H1 (cell line): Measurements from ENCODE around the gene POPDC2. TPM values are rescaled to one million over a fixed set of nuclear protein-coding genes. Genes with fewer than 3 reads are reported as not detected.

Experiments used
- CTCF ChIA-PET: fragments of 300-600 bp; sonication (Branson Sonifier 250); formaldehyde crosslinking; loops from one replicate; lab custom pipeline; 2021; ENCODE audit not compliant: partially characterized antibody; lab: Charles Lee
- POLR2A ChIA-PET: fragments of 300-600 bp; sonication (Branson Sonifier 250); formaldehyde crosslinking; loops from one replicate; lab custom pipeline; 2021; ENCODE audit warnings: inconsistent platforms; ENCODE audit not compliant: partially characterized antibody; lab: Charles Lee
- DNase-seq, 2 experiments: peaks; one replicate each; pipeline versions ENCODE4 v3.0.0 to v3.0.0-alpha.2; 2010 to 2022; ENCODE audit warnings: low spot score in 2 of 2, low read depth in 1 of 2, mixed read lengths in 1 of 2
- FAIRE-seq: peaks from 2 replicates; lab custom pipeline; 2011; peaks lifted over from hg19 to GRCh38; lab: Jason Lieb, UNC
- H2AFZ ChIP-seq: 2 replicates; pipeline ENCODE4 v1.8.1; 2012; ENCODE audit warnings: low read length, inconsistent platforms
- H2AK5ac ChIP-seq: 2 replicates; pipeline ENCODE4 v1.6.1; 2013; ENCODE audit warnings: low read depth, low read length
- H2BK120ac ChIP-seq: replicated peaks from 2 replicates; pipeline ENCODE3; 2013; ENCODE audit warnings: low read depth, low read length, inconsistent platforms
- H2BK12ac ChIP-seq: 2 replicates; pipeline ENCODE4 v1.6.1; 2013; ENCODE audit warnings: low read depth, low read length
- H2BK15ac ChIP-seq: 2 replicates; pipeline ENCODE4 v1.6.1; 2013; ENCODE audit warnings: low read length
- H2BK20ac ChIP-seq: 2 replicates; pipeline ENCODE4 v1.6.1; 2013; ENCODE audit warnings: low read length
- H2BK5ac ChIP-seq: 2 replicates; pipeline ENCODE4 v1.6.1; 2013; ENCODE audit warnings: low read depth, low read length
- H3K14ac ChIP-seq: 2 replicates; pipeline ENCODE4 v1.6.1; 2013; ENCODE audit warnings: inconsistent platforms; ENCODE audit not compliant: insufficient read length
- H3K18ac ChIP-seq: 2 replicates; pipeline ENCODE4 v1.6.1; 2013; ENCODE audit warnings: low read length; ENCODE audit errors: extremely low read depth
- H3K23ac ChIP-seq: 2 replicates; pipeline ENCODE4 v1.6.1; 2013; ENCODE audit warnings: inconsistent platforms; ENCODE audit not compliant: insufficient read length
- H3K23me2 ChIP-seq: 2 replicates; pipeline ENCODE4 v1.6.1; 2013; ENCODE audit warnings: low read depth, low read length
- H3K27ac ChIP-seq: 2 replicates; pipeline ENCODE4 v1.6.1; 2011; ENCODE audit warnings: low read depth, low read length, inconsistent platforms
- H3K27me3 ChIP-seq, 4 experiments: replicated peaks in 1 of 4; 1 replicate in 1 of 4; 2 replicates in 3 of 4; pipeline versions ENCODE4 v1.6.1 to v1.8.1; 2011 to 2013; ENCODE audit warnings: low read length in 3 of 4, mild to moderate bottlenecking in 3 of 4, inconsistent platforms in 2 of 4, mixed read lengths in 2 of 4, moderate library complexity in 1 of 4; ENCODE audit not compliant: control insufficient read depth in 3 of 4, insufficient read depth in 3 of 4; ENCODE audit errors: extremely low read depth in 1 of 4
- H3K36me3 ChIP-seq, 4 experiments: 2 replicates each; pipeline versions ENCODE4 v1.6.1 to v1.8.1; 2011 to 2013; ENCODE audit warnings: mild to moderate bottlenecking in 4 of 4, low read length in 3 of 4, moderate library complexity in 2 of 4, control low read depth in 1 of 4, inconsistent platforms in 1 of 4; ENCODE audit not compliant: insufficient read depth in 4 of 4, control insufficient read depth in 2 of 4
- H3K4ac ChIP-seq: replicated peaks from 2 replicates; pipeline ENCODE3; 2013; ENCODE audit warnings: low read length, low read depth, mixed read lengths, inconsistent platforms; ENCODE audit not compliant: insufficient read length
- H3K4me1 ChIP-seq, 4 experiments: replicated peaks in 1 of 4; 1 replicate in 1 of 4; 2 replicates in 3 of 4; pipeline versions ENCODE4 v1.6.1 to v1.8.1; 2011 to 2013; ENCODE audit warnings: low read length in 3 of 4, inconsistent platforms in 2 of 4, mixed read lengths in 1 of 4; ENCODE audit not compliant: insufficient read depth in 4 of 4, control insufficient read depth in 3 of 4
- H3K4me2 ChIP-seq, 2 experiments: 2 replicates each; pipeline versions ENCODE4 v1.6.1 to v1.8.1; 2011 to 2013; ENCODE audit warnings: low read depth in 2 of 2, low read length in 2 of 2, control low read depth in 1 of 2, inconsistent platforms in 1 of 2, mild to moderate bottlenecking in 1 of 2; ENCODE audit not compliant: insufficient read depth in 1 of 2
- H3K4me3 ChIP-seq, 4 experiments: fragments of 200-600, 300-600 bp in 1 of 4; sonication (generic), shearing (Covaris generic), sonication (Bioruptor Twin) in 1 of 4; 2 replicates each; pipeline versions ENCODE4 v1.5.1 to v1.8.1; 2011 to 2016; ENCODE audit warnings: low read length in 4 of 4, low read depth in 3 of 4, control low read depth in 2 of 4, inconsistent platforms in 2 of 4, mild to moderate bottlenecking in 2 of 4, mixed read lengths in 1 of 4, moderate library complexity in 1 of 4; ENCODE audit not compliant: insufficient read depth in 2 of 4; ENCODE audit errors: extremely low read depth in 1 of 4
- H3K56ac ChIP-seq: replicated peaks from 2 replicates; pipeline ENCODE3; 2013; ENCODE audit warnings: low read depth, mild to moderate bottlenecking, mixed read lengths, low read length, inconsistent platforms; ENCODE audit not compliant: insufficient read length
- H3K79me1 ChIP-seq: 2 replicates; pipeline ENCODE4 v1.6.1; 2013; ENCODE audit warnings: low read depth, low read length, control low read depth
- H3K79me2 ChIP-seq, 2 experiments: 2 replicates each; pipeline versions ENCODE4 v1.6.1 to v1.8.1; 2012 to 2013; ENCODE audit warnings: low read length in 2 of 2, mild to moderate bottlenecking in 2 of 2, inconsistent platforms in 1 of 2; ENCODE audit not compliant: insufficient read depth in 2 of 2, control insufficient read depth in 1 of 2
- H3K9ac ChIP-seq, 4 experiments: replicated peaks in 1 of 4; 1 replicate in 1 of 4; 2 replicates in 3 of 4; pipeline versions ENCODE4 v1.6.1 to v1.8.1; 2011 to 2013; ENCODE audit warnings: low read depth in 3 of 4, low read length in 3 of 4, control low read depth in 2 of 4, mild to moderate bottlenecking in 2 of 4, moderate library complexity in 2 of 4, inconsistent platforms in 1 of 4; ENCODE audit errors: extremely low read depth in 1 of 4
- H3K9me3 ChIP-seq, 2 experiments: 2 replicates each; pipeline versions ENCODE4 v1.6.1 to v1.8.1; 2012 to 2013; ENCODE audit warnings: mild to moderate bottlenecking in 2 of 2, moderate library complexity in 2 of 2, control low read depth in 1 of 2, inconsistent platforms in 1 of 2, low read depth in 1 of 2, low read length in 1 of 2, mixed read lengths in 1 of 2; ENCODE audit not compliant: insufficient read depth in 2 of 2
- H4K20me1 ChIP-seq, 2 experiments: replicated peaks in 1 of 2; 2 replicates each; pipeline versions ENCODE3 to v1.8.1; 2011 to 2013; ENCODE audit warnings: inconsistent platforms in 2 of 2, low read length in 2 of 2, mild to moderate bottlenecking in 1 of 2; ENCODE audit not compliant: insufficient read depth in 2 of 2, control insufficient read depth in 1 of 2
- H4K5ac ChIP-seq: 2 replicates; pipeline ENCODE4 v1.6.1; 2013; ENCODE audit warnings: low read length, low read depth, mixed read lengths, inconsistent platforms; ENCODE audit not compliant: insufficient read length
- H4K8ac ChIP-seq: 2 replicates; pipeline ENCODE4 v1.8.0; 2013; ENCODE audit warnings: mild to moderate bottlenecking, moderate library complexity, low read length, inconsistent platforms; ENCODE audit not compliant: insufficient read depth; ENCODE audit errors: extremely low read depth
- H4K91ac ChIP-seq: replicated peaks from 2 replicates; pipeline ENCODE3; 2013; ENCODE audit warnings: low read length, mixed read lengths, inconsistent platforms; ENCODE audit not compliant: insufficient read length
- ASH2L ChIP-seq: fragments of 200-600, 300-600 bp; sonication (generic); IDR thresholded peaks from one replicate; pipeline ENCODE4 v1.7.1; 2017; ENCODE audit warnings: low read length
- EGR1 ChIP-seq: IDR thresholded peaks from 2 replicates; pipeline ENCODE4 v1.6.1; 2011; ENCODE audit warnings: low read depth, low read length, borderline replicate concordance
- EP300 ChIP-seq, 2 experiments: IDR thresholded peaks; 1 replicate in 1 of 2; 2 replicates in 1 of 2; pipeline ENCODE4 v1.6.1; 2011 to 2012; ENCODE audit warnings: low read depth in 2 of 2, low read length in 2 of 2, mild to moderate bottlenecking in 2 of 2, borderline replicate concordance in 1 of 2, inconsistent platforms in 1 of 2, moderate library complexity in 1 of 2
- EZH2 ChIP-seq: fragments of 200-600 bp; sonication (generic); IDR thresholded peaks from 2 replicates; pipeline ENCODE4 v1.7.1; 2012; ENCODE audit warnings: low read depth, mild to moderate bottlenecking, moderate library complexity, low read length, inconsistent platforms; ENCODE audit not compliant: severe bottlenecking
- FOSL1 ChIP-seq: IDR thresholded peaks from 2 replicates; pipeline ENCODE4 v1.6.1; 2011; ENCODE audit warnings: mild to moderate bottlenecking, low read depth, low read length, moderate library complexity; ENCODE audit not compliant: insufficient read depth
- GTF2F1 ChIP-seq: IDR thresholded peaks from 2 replicates; pipeline ENCODE4 v1.6.1; 2012; ENCODE audit warnings: low read depth, low read length, improper control_type of control experiment, borderline replicate concordance
- POLR2A ChIP-seq, 2 experiments: IDR thresholded peaks; 1 replicate in 1 of 2; 2 replicates in 1 of 2; pipeline ENCODE4 v1.6.1; 2011; ENCODE audit warnings: low read depth in 2 of 2, low read length in 2 of 2, mild to moderate bottlenecking in 2 of 2; ENCODE audit errors: control extremely low read depth in 1 of 2
- RNF2 ChIP-seq: fragments of 200-900, 300-1000 bp; sonication (generic); IDR thresholded peaks from 2 replicates; pipeline ENCODE4 v1.7.1; 2016; ENCODE audit warnings: borderline replicate concordance, low read depth, mild to moderate bottlenecking, antibody characterized with exemption, low read length; ENCODE audit not compliant: poor library complexity, severe bottlenecking; ENCODE audit errors: missing control alignments
- TEAD4 ChIP-seq: IDR thresholded peaks from 2 replicates; pipeline ENCODE4 v1.6.1; 2012; ENCODE audit warnings: low read depth, low read length, inconsistent platforms, mixed read lengths
- whole genome bisulfite sequencing, 2 experiments: shearing (Covaris generic) in 1 of 2; methylation state at CpG; one replicate each; pipeline versions ENCODE4 v1.1.6 to v1.1.7; 2013 to 2015; ENCODE audit warnings: low lambda C conversion rate in 2 of 2, mixed read lengths in 2 of 2, inconsistent platforms in 1 of 2, low coverage in 1 of 2, missing lambda C conversion rate in 1 of 2; ENCODE audit not compliant: insufficient replicate concordance in 2 of 2, insufficient coverage in 1 of 2, insufficient read length in 1 of 2; ENCODE audit errors: extremely low coverage in 1 of 2, missing lambda C conversion rate in 1 of 2; 5-methylcytosine and 5-hydroxymethylcytosine counted together
- polyA plus RNA-seq, 7 experiments: library from polyadenylated mRNA; depleted of rRNA in 3 of 7; stranded (reverse) in 5 of 7; unstranded in 2 of 7; fragments of >200 nt in 5 of 7; fragments of 200-250 nt in 2 of 7; gene quantifications; 1 replicate in 5 of 7; 2 replicates in 1 of 7; 4 replicates in 1 of 7; pipeline versions ENCODE4 v1.2.1 to v1.2.3, GENCODE V29; 2011 to 2013; ENCODE audit warnings: missing spikeins in 2 of 7, mixed read lengths in 2 of 7
- total RNA-seq: library from RNA; stranded (reverse); fragmentation: NEBNext Ultra II Directional; extraction: Animal tissue kit (Norgen Biotek cat#: 25700); gene quantifications from 2 replicates; pipeline ENCODE4 v1.2.1, GENCODE V29; 2021

POPDC2 gene
- total and polyA plus RNA-seq, 2 of the 8 experiments (the other 6 are each of a cell fraction or from before 2014, with no cell fraction given): 0.65 to 1.1 TPM

DNA sequence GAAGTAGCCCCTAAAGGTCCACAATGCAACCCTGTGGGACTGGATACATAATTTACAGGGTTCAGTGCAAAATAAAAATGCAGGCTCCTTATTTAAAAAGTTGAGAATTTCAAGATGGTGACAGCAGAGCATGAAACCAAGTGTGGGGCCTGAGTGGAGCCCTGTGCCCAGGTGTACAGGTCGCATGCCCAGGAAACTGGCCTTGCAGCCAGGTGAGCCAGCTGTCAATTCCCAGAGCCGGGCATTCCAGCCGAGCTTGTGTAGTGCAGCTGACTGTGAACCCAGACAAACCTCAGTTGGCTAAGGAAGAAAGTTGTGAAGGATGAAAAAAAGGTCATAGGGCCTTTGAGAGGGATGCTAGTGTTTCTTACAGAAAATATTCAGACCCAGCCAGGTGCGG lies 27.6 kb downstream of the POPDC2 start:
- Histone ChIP-seq H3K4me2 (no peak overlapping the region), H3K18ac (no peak overlapping the region), H3K23me2 (no peaks in the 10 kb centered on the region), H3K79me2 (no peaks in the 10 kb centered on the region), H3K9ac (no peak overlapping the region), H2AK5ac (no peak overlapping the region), H3K4me1 (peaks cover 0 to 2% (median 0%) of the 10 kb centered on the region in 4 experiments; a peak in 1 of 7 replicates), H2BK12ac (no peak overlapping the region), H4K5ac (no peak overlapping the region), H3K36me3 (no peaks in the 10 kb centered on the region), H2BK5ac (no peak overlapping the region), H3K27ac (no peak overlapping the region), H3K4ac (no peak overlapping the region), H3K4me3 (no peak overlapping the region), H4K20me1 (no peaks in the 10 kb centered on the region), H2BK20ac (no peak overlapping the region), H3K9me3 (no peaks in the 10 kb centered on the region), H2AFZ (no peak overlapping the region), H2BK120ac (no peak overlapping the region), H4K8ac (no peak overlapping the region), H3K14ac (no peak overlapping the region), H3K79me1 (no peaks in the 10 kb centered on the region), H3K56ac (no peak overlapping the region), H3K27me3 (no peaks in the 10 kb centered on the region), H4K91ac (no peak overlapping the region), H2BK15ac (no peak overlapping the region), H3K23ac (no peak overlapping the region)
- CTCF ChIA-PET: interaction anchor here (0.7 to 1.2 kb wide), 2 partner anchors 11 to 131 kb away, joined by 3 read pairs; no protein-coding TSS in a partner anchor
- TF ChIP-seq EGR1: no peak
- TF ChIP-seq EZH2: no peak
- no peak for TF ChIP-seq EP300 (IDR thresholded peaks at IDR 0.05; ENCODE audit: borderline replicate concordance in 1 of 2, low read depth in 2 of 2, low read length in 2 of 2)
- TF ChIP-seq ASH2L: no peak
- TF ChIP-seq POLR2A (IDR thresholded peaks at IDR 0.05; ENCODE audit: control extremely low read depth in 1 of 2, low read depth in 2 of 2, low read length in 2 of 2): no peak
- TF ChIP-seq TEAD4: no peak
- TF ChIP-seq GTF2F1: no peak
- TF ChIP-seq FOSL1: no peak
- no peak for TF ChIP-seq RNF2
- POLR2A ChIA-PET: interaction anchor here (0.7 kb wide), 1 partner anchor 10 kb away, joined by 3 read pairs; no protein-coding TSS in a partner anchor
- 93% methylated on average over 4 of the region's 4 CpGs; no CpG with 5 or more reads in 1 of the 2 experiments for WGBS, 2 experiments
- FAIRE-seq (no peak), DNase-seq (no peak)
